SKM-1 treated with dmso at 0.1 percent for 144 hours (cell line): ENCODE results near the gene PRKAR1B.
"Not testable (repeated sequence)": the region's sequence is repeated elsewhere in the genome, so short reads cannot be mapped to it uniquely, and the experiment has no call there.

ENCODE experiments used
- DNase-seq: peaks from one replicate; lab custom pipeline; 2025; ENCODE audit not compliant: unreplicated experiment; lab: John Stamatoyannopoulos, UW

PRKAR1B gene

DNA sequence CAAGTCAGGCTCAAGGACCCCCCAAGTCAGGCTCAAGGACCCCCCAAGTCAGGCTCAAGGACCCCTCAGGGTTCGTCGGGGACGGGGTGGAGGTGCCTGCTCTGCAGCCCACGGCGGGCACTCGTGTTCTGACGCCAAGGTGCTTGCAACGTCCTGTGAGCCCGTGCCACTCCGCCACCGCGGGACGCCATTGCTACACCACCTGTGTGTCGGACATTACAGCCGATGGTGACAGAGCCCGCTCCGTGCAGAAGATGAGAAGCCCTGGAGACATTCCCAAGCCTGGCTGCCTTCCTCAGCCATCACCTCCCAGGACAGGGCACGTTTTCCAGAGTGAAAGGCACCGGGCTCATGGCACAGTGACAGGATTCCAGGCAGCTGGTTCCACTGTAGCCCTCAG is 98.3 kb downstream of the PRKAR1B start:
- DNase-seq: no peak

DNA sequence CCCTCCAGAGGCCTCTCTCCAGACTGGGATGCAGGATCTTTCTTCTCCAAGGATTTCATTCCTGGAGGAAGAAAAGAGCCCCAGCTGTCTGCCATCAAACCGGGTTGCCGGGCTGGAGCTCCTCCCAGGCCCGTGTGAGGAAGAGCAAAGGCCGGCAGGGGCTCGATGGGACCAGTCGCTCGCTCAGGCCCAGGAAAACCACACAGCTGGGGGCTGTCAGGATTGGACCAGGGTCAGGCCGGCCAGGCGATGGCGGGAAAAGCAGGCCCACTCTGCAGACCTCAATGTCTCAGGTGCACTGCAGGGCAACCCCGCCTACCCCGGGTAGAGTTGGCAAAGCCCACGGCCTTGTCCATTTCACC is 98.7 kb downstream of the PRKAR1B start:
- DNase-seq: no peak

DNA sequence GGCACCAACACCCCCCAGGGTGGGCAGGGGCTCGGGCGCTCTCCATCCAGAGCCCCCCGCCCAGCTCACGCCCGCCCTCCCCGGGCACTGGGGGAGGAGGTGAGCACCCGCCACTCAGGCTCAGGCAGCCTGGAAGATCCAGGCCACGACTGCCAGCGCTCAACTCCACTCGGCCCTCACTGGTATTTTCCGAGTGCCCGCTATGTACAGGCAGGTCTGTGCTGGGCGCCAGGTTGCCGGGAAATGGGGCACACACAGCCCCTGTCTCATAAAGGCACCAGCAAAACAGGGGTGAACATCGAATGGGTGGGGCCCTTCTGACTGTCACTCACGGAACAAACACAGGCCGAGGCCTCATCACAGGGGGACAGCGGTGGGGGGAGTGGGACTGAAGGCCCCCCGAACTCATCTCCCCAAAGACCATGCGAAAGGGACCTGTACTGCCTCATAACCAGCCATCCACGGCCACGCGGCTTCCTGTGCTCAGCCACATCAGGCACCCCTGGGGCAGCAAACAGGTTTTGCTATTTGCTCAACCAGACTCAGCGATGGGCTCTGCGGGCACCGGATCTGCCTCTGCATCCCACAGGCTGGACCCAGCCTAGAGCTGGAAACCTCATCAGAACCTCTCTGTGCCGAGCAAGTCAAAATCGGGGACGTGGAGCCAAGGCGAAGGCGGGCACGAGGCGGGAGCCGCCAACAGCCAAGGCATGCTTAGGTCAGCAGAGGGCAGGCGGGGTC is 99.2 kb downstream of the PRKAR1B start:
- no peak for DNase-seq

DNA sequence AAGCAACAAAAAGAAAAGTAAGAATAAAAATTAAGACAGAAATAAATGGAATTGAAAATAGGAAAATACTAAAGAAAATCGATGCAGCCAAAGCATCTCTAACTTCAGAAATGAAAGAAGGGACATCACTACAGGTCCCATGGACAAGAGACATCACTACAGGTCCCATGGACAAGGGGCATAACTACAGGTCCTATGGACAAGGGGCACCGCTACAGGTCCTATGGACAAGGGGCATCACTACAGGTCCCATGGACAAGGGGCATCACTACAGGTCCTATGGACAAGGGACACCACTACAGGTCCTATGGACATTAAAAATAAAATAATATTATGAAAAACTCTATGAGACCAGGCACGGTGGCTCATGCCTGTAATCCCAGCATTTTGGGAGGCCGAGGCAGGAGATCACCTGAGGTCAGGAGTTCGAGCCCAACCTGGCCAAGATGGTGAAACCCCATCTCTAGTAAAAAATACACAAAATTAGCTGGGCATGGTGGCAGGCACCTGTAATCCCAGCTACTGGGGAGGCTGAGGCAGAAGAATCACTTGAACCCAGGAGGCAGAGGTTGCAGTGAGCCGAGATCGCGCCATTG is 101.6 kb downstream of the PRKAR1B start:
- no peak for DNase-seq

DNA sequence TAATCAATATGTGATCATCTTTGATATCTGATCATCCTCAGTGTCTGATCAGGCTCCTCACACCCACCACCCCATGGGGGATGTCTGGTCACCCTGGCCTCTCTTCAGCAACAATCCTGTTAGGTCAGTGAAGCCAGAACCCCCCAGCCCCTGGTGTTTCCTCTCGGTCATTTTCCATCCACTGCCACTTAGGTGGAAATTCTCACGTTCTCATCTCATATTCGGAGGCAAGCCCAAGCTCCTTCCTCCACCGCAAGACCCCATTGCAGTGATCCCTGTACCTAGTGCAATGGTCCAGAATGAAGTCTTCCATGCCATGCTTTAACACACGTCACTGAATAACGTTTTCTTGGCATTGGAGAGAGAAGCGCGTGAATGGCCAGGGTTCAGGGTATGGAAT is 103.6 kb downstream of the PRKAR1B start:
- no peak for DNase-seq

DNA sequence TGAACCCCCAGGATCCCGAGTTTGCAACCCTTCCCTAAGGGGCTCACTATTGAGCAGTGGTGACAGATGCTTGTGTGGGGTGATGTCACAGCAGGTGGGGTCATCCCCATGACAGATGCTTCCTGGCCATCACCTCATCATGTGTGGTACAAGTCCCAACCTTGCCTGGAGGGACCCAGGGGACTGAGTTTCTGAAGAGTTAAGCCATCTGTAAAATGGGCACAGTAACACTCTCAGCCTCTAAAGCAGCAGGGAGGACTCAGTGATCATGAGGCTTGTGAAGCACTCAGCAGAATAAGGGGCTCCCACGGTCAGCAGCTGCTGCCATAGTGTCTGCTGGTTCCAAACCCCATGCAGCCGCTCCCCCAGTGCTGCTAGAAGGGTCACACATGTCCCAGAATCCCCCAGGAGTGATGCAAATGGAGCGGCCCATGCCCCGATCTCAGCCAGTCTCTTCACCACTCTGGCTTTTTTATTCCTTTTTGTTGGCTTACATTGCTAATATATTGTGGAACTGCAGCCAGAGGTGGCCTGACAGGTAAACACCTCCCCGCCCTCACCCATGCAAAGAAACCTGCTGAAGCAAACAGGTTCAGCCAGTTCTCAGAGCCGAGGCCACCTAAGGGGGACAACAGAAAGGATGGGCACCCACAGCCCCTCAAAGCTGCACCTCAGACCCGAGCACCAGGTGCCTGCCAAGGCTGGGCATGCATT is 105.4 kb downstream of the PRKAR1B start:
- DNase-seq: no peak

DNA sequence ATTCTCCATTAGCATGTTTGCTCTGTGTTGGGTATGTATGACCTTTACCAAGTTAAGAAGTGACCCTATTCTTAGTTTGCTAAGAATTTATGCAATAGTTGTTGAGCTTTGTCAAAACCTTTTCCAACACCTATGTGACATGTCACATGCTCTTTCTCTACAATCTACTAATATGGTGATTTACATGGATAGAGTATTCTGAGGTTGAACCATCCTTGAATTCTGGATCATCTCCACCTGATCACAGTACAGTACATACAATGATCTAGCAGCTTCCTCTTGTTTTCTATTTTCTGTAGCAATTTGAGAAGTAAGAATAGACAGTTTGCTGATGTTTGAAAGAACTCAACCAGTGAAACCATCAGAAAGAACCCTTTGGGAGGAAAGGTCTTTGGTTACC is 106.2 kb downstream of the PRKAR1B start:
- no peak for DNase-seq

DNA sequence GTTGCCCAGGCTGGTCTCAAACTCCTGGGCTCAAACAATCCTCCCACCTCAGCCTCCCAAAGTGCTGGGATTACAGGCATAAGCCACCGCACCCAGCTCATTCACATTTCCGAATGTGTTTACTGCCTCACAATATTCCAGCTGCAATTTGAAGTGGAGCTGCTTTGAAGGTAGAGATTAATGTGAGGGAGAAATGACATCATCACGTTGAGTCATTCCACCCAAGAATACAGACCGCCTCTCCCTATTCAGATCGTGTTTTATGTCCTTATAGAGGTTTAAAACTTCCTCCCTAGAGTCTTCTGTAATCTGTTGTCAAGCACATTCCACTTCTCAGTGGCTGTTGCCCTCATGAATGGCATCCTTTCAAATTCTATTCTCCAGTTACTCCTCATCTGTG is 107.0 kb downstream of the PRKAR1B start:
- no peak for DNase-seq

DNA sequence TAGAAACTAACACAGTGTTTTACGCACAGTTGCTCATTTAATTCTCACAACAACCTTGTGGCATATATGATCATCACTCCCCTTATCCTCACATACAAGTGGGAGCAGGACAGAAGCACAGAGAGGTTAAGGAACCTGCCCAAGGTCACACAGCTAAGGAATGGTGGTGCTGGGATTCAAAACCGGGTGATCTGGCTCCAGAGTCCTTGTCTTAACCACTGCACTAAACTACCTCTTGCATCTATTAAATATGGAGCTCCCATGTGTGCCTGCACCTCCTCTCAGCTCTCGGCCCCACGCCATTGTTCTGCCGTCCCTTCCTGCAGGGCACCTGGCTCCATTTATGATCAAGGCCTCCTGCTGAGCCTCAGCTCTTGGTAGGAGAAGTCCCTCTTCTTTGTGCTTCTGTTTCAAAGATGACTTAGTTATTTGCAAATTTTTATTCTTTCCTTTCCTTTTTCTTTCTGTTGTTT is 107.7 kb downstream of the PRKAR1B start:
- no peak for DNase-seq

DNA sequence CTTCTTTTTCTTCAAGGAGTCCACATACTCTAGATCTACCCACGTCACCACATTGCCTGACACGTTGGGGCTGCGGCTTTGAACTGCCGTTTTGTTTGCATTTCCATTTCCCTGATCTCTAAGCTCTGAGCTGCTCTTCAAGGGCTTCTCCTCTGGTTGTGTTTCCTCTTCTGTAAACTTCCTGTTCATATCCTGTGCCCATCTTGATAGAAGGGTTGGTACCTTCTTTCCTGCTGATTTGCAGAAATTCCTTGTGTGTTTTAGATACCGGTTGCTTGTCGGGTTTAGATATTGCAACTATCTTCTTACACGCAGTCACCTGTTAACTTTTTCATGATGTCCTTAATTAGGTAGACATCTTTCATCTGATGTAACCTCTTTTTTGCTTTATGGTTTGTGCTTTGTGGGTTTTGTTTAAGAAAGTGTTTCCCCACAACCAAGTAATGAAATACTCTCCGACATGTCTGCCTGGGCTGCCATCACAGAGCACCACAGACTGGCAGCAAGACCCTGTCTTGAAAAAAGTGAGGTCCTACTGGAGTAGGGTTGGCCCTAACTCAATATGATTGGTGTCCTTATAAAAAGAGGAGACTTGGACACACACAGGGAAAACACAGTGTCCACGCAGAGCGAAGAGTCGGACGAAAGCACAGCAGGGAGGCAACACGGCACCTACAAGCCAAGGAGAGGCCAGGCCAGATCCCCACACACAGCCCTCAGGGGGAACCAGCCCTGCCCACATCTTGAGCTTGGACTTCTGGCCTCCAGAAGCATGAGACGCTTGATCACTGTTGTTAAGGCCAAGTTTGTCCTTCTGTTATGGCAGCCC is 108.3 kb downstream of the PRKAR1B start:
- peak; percentile 52 for DNase-seq

DNA sequence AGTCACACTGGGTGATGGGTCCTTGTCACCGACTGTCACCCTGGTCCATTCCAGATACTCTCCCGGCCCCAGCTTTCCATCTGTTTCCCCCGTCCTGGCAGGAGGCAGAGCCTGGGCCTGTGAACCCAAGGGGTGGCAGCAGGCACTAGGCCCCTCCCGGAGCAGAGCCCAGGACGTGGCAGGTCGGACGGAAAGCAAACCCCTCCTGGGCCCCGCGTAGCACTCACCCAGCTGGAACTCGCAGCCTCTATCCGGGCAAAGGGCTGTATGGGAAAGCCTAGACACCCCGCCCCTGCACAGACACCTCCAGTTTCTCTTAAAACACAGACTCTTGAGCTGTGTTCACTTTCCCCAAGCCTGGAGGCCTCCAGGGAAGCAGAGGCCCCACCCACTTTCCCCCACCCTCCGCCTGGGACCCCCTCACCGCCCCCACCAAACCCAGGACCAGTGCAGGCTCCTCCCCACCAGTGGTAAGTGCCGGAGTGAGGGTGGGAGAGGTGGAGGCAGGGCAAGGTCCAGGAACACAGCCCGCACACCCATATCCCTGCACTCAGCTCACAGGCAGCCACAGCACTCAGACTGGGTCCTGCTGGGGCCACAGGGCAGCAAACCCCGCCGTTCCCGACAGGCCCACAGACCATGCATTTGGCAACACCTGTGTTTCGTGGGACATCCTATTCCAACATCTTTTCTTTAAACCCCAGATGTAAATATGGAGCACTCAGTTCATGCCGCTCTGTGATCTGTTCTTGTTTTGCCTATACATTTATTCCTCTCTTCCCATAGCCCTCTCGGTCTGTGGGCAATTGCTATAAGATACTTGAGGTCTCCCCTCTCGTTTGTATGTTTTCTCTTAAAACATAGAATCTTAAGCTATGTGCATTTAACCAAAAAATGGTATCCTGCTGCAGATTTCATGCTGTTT is 109.2 kb downstream of the PRKAR1B start:
- DNase-seq: no peak

DNA sequence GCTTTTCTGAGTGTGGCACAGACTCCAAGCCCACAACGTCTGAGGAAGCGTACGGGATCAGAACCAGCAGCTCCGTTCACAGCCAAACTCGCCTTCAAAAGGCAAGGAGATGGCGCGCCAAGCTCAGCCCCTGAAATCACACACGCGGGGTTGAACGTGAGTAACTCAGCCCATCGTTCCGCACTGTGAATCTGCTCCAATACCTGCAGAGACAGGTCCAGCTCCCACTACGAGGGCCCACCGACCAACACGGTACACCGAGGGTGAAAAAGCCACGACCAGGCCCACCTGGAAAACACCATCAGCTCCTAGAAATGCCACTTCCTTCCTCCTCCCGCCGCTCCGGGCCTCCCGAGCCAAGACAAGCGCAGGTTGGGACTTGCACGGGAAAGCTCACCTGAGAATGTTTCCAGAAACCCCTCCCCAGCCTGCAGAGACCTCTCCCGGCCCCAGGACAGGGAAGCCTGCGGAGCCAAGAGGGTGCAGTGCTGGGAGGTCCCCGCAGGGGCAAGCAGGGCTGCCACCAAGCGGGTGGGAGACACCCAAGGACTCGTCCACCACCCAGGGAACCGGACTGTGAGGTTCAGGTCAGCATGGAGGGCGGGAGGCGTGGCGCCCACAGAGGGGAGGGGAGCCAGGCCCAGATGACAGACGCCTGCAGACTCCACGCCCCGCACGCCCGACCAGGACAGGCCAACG is 113.5 kb downstream of the PRKAR1B start:
- DNase-seq: no peak

DNA sequence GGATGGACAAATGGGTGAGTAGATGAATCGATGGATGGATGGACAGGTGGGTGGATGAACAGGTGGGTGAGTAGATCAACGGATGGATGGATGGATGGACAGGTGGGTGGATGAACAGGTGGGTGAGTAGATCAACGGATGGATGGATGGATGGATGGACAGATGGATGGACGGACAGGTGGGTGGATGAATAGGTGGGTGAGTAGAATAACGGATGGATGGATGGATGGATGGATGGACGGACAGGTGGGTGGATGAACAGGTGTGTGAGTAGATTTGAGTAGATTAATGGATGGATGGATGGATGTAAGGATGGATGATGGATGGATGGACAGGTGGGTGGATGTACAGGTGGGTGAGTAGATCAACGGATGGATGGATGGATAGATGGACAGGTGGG is 115.2 kb downstream of the PRKAR1B start:
- DNase-seq: not testable (repeated sequence)

DNA sequence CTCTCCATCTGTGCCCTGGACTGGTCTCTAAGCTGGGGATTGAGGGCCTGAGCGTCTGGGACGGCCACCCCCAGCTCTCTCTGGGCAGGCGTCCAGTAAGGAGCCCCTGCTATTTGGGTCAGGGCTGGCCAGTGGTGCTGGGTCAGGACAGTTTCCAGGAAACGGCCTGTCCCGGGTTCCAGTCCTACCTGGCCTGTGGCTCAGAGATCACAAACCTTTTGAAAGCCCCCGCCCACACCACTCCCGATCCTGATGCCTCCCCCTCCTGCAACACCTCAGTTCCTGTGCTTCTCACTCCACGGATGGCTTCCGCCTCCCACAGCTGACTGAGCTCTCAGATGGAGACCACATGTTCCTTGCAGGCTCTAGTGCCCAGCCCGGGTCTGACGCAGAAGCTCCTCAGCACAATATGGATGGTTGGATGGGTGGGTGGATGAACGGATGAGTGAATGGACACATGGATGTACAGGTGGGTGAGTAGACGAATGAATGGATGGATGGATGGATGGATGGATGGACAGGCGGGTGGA is 115.7 kb downstream of the PRKAR1B start:
- DNase-seq: no peak

DNA sequence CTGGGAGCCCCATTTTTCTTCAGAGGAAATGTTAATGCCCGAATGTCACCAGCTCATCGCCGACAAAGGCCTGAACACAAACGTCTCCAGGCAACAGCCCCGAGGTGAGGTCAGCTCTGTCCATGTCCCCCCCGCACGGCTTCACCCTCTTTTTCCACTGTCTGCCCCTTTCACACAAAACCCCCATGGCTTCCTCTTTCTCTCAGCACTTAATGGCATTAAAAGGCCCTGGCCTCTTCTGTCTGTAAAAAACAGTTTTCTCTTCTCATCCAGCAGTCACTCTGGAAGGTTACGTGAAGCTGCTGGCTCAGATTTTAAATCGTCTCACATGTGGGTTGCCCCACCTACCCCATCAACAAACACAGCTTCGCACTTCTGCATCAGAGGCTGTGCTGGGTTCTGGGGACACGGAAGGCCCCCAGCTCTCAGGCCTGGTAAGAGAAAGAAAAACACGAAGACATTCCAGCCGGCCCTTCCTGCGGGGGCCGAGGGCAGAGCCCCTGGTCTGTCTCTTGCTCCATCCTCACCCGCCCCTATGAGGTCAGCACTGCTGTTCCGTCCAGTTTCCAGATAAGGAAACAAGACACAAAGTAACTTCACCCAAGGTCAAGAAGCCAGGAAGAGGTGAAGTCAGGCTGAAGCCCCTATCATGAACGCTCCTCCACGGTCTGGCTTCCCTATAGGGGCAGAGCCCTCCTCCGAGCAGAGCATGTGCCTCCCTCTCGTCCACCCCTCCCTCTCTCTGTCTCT is 116.4 kb downstream of the PRKAR1B start:
- DNase-seq: no peak

DNA sequence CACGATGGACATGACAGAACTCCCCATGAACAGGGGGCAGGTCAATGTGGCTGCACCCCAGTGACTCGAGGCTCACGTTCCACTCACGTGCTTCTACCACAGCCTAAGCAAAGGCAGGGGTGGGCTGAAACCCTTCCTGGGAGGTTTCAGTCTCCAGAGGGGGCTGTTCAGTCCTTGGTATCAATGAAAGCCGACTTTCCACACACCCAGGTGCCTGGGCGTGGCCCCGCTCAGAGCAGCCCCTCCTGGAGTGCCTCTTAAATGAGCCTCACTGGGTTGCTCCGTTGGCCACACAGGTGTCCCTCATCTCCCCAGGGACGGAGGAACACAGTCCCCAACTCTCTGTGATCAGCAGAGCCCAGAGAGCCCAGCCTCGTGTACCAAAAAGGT is 116.9 kb downstream of the PRKAR1B start:
- DNase-seq: no peak

DNA sequence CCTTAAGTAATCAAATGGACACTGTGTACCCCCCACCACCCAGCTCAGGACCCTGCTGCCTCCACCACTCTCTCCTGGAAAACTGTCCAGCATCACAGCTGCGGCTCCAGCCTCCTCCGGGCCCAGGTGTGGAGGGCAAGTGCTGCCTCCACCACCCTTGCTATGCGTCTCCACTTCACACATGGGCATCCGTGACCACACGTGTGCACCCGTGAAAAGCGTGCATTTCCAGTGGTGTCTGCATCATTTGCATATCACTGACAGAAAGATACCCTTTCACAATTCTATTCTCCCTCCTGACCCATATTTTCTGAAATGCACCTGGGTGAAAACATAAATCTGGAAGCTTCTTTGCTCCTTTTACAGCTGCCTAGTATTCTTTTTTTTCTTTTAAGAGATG is 117.7 kb downstream of the PRKAR1B start:
- no peak for DNase-seq

DNA sequence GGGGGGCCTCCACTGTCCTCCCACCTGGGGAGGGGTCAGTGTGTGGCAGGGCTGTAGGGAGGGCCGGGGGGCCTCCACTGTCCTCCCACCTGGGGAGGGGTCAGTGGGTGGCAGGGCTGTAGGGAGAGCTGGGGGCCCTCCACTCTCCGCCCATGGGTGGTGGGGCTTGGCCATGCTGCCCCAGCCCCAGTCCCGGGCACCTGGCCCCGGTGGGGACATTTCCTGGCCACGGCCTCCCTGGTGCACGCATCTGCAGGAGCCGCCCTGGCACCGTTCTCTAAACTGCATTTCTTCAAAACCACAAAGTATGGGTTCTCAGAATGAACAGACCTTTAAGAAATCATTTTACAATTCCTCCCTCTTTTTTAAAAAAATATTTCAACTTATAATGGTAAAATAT is 118.1 kb downstream of the PRKAR1B start:
- no peak for DNase-seq

DNA sequence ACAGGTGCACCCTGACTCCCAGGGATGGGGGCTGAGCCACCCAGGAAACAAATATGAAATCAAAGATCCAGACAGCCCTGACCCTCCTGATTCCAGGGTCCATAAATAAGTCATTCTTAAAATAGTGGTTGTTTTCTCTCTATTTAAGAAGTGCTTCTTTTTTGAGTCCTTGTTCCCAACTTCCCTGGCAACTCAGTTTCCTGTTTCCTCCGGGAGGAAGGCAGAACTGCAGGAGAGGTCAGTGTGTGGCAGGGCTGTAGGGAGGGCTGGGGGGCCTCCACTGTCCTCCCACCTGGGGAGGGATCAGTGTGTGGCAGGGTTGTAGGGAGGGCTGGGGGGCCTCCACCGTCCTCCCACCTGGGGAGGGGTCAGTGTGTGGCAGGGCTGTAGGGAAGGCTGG is 118.7 kb downstream of the PRKAR1B start:
- no peak for DNase-seq
